ENCODE results near the gene TMSB15C. TPM values are rescaled to one million over a fixed set of nuclear protein-coding genes. Genes with fewer than 3 reads are reported as not detected.

TMSB15C gene
- 0.73 and 2.2 TPM in 2 replicates for total RNA-seq

DNA sequence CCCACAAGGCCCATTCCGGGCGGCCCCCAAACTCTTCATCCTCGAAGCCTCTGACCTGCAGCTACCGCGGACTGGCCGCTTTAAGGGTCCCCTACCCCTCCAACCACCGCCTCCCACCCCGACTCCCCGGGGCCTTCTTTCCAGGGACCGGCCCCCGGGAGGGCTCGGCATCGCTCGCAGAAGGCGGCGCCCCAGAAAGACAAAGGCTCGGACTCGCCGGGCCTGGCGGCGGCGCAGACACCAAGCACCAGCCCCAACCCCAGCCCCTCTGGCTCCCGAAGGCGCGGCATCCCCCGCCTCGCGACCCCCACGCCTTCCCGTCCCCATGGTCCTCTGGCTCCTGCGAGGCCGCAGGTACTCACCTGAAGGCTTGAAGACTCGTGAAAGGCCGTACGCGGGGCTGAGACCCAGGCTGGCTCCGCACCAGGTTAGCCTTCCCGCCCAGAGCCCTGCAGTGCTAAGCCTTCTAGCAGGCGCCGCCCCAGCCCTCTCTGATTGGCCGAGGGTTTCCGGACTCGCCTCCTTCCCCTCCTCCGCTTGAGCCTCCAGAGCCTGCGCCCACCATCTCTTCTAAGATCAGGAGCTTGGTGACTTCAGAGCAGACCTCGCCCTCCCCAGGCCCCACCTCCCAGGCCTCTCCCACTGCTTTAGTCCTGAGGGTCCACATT is at the start of gene TMSB15C:
TMSB15C (minus strand) TSS at position 459 of the 668 bp plus-strand sequence.

DNA sequence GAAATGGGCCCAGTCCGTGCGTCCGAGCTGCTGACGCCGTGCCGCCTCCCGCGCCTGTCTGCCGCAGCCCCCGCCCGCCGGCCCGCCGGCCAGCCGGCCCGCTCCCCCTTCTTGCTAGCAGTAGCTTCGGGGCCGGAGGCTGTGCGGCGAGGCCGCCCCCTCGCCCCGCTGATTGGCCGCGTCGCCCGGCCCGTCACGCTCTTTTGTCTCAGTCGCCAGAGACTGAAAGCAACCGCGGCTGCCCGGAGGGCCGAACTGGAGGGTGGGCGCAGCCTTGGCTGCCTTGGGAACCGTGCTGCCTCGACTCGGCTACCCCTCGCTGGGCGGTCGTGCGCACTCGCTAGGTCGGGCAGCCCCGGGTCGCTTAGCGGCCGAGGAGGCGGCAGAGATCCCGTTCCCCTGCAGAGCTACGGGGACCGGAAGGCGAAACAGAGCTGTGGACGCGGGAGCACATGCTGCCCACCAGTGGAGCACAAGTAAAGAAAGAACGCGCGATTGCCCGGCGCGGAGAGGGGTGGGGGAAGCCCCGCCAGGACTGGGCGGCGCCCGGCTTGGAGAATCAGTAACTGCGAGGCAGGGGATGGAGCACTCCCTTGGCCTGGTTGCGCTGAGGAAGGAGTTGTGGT is 36.4 kb upstream of the TMSB15C start, which contains the start of gene ZCCHC18:
ZCCHC18 (plus strand) TSS at position 198 of the 626 bp plus-strand sequence. CDS start 1,589 bp downstream, outside the sequence.

DNA sequence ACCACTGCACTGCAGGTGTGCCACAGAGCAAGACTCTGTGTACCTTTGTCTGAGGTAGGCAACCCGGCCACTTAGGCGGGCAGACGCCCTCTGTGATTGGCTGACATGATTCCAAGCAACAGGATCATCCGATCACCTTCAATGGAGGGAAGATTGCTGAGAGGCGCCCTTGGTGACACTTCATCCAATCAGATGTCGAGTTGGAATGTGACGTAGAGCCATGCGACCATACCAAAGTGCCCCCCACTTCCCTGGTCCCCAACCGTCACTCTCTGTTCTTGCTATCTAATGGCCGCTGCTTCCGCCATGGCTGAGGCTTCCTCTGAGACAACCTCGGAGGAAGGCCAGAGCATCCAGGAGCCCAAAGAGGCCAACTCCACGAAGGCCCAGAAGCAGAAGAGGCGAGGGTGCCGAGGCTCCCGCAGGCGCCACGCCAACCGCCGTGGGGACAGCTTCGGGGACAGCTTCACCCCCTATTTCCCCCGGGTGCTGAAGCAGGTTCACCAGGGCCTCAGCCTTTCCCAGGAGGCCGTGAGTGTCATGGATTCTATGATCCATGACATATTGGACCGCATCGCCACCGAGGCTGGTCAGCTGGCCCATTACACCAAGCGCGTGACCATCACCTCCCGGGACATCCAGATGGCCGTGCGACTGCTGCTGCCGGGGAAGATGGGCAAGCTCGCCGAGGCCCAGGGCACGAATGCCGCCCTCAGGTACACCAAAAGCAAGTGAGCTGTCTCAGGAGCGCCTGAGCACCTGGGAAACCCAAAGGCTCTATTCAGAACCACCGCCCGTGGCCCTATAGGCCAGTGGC is 36.1 kb downstream of the TMSB15C start, which contains the start of gene H2BW2:
H2BW2 (plus strand) TSS at position 268 of the 817 bp plus-strand sequence; CDS start at position 307, 39 bp downstream.

Other genes starting within 250 kb of the TMSB15C start
- 0.83 and 1.7 TPM in 2 replicates for gene RAB9B, start 244.0 kb downstream of the TMSB15C start, total RNA-seq
- 1.1 and 1.2 TPM in 2 replicates for gene TMSB15B, start 113.6 kb downstream of the TMSB15C start, total RNA-seq
- not detected in 2 replicates for gene H2BW1, start 62.5 kb downstream of the TMSB15C start, total RNA-seq
- gene H2BW2, start 36.3 kb downstream of the TMSB15C start, total RNA-seq = not detected in 2 replicates
- 0.49 TPM in 1 of 2 replicates, not detected in the other for gene ZCCHC18, start 36.3 kb upstream of the TMSB15C start, total RNA-seq
- 2.3 and 9.4 TPM in 2 replicates for gene SLC25A53, start 80.8 kb upstream of the TMSB15C start, total RNA-seq
- gene FAM199X, start 90.2 kb upstream of the TMSB15C start, total RNA-seq = 4.9 and 7.0 TPM in 2 replicates
- not detected in 2 replicates for gene ESX1, start 178.7 kb upstream of the TMSB15C start, total RNA-seq